ENCODE measurements around the gene NOD2.

Gene NOD2

DNA sequence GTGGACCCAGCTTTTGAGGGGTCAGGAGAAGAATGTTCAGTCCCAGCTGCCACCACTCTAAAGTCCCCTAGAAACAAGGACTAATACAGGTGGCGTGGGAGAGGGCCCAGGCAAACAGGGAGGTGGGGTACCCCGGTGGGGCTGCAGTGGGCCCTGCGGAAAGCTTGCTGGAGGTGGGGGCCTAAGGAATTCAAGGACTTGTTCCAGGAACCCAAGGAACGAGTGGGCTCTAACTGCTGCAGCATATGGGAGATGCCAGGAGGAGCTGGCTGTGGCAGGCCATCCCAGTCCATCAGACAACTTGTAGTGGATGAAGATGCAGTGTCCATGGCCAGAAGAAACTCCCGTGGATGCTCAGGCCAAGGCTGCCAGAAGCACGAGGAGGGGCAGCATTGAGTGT is 22.9 kb upstream of the NOD2 start:
- DNase-seq (ENCODE audit: low read depth in 2 of 2): no peak

DNA sequence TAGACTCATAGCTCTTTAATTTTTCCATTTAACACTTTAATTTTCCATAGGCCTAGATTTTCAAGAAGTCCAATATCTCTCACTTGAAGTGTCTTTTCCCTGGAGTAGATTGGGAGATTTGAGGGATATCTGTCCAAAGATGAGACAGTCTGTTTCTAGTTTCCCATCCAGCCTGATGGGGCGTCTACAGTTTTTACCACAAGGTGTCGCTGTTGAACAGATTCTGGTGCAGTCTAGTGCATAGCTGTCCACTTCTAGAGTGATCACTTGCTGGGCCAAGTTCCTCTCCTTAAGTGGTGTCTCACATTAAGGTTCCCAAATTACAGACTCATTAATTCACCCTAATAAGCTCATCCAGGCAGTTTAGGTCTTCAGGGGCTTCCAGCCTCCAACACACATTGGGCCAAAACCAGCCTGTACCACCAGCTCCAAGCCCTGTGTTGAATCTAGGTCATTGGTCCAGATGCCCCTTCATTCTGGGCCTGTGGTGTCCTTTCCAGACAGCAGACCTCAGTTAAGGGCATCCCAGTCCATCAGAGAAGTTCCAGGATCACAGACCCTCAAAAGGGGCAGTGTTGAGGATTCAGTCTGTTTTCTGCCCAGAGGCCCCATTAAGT is 21.7 kb upstream of the NOD2 start:
- DNase-seq (ENCODE audit: low read depth in 2 of 2): peak in 1 of 2 experiments; percentile 54

DNA sequence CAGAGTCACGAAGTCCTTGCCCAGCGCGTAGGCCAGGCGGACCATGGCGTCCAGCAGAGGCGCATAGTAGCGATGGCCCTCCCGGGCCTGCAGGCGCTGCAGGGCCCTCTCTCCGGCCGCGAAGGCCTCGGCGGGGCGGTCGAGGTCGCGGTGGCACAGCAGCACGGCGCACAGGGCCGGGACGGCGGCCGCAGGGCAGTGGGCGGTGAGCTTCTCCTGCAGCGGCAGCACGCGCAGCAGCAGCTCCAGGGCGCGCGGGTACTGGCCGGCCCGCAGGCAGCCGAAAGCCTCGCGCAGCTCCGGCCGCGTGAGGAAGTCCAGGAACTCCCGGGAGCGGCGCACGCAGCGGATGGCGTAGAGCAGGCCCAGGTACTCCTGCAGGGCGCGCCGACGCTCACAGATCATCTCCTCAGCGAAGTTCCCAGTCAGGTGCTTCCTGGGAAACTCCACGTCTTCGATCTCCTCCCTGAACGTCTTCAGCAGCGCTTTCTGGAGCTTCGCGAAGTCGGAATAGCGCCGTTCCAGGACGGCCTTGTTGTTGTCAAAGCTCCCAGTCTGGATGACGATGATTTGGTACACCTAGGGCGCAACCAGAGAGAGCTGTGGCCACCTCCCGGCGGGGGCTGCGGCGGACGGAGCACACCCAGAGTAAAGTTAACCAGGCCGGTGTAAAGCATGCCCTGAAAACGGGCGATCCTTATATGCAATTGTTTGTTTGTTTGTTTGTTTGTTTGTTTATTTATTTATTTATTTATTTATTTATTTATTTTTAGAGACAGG is 19.7 kb upstream of the NOD2 start:
- DNase-seq (ENCODE audit: low read depth in 2 of 2): no peak

DNA sequence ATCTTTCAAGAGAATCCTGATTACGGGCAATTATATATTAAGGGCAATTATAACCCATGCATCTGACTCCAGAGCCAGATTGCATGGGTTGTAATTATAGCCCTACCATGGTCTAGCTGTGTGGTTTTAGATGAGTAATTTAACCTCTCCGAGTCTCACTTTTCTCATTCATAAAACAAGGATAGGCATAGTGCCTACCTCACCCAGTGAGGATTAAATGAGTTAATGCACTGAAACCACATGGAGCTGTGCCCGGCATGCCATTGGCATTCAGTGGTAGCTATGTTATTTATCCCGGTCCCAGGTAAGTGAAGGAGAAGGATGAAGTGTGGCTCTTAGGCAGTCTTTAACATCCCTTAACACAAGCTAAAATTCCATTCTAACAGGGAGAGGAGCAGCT is 18.6 kb upstream of the NOD2 start:
- DNase-seq (ENCODE audit: low read depth in 2 of 2): no peak

DNA sequence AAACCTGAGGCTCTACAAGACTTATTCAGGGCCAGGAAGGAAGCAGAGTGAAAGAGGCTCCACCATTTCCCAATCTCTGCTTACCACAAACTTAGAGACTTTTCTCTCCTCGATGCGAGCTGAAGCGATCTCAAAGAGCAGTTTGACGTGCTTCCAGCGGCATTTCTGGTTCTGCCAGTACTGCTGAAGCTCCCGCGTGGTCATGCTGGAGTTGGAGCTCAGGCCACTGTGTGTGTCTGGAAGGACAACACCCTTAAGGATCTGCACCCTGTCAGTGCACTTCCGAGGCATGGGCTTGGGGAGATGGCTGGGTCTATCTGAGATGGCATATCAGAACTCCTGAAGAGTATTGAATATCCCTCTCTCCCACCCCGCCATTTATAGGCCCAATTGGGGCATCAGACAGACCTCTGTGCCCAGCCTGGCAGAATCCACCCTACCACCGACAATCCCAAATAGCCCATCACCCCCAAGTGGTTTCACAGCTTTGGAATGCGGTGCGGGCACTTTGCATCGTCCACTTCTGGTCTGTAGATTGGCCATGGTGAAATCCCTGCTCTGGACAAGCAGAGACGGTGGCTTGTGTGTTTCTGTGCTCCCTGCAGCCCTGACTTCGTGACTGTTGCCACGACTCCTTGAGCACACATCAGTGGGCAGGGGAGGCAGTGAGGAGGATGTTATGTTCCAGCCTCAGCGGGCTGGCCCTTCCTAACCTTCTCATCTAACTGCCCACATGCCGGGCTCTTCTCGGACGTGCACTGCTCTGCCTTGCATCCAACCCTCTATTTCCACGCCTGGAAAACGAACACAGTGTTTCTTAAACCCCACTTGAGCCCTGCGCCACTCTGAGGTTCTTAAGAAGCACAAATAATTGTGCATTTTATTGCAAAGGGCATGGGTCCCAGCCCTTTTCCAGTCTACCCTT is 17.5 kb upstream of the NOD2 start:
- DNase-seq (ENCODE audit: low read depth in 2 of 2): no peak

DNA sequence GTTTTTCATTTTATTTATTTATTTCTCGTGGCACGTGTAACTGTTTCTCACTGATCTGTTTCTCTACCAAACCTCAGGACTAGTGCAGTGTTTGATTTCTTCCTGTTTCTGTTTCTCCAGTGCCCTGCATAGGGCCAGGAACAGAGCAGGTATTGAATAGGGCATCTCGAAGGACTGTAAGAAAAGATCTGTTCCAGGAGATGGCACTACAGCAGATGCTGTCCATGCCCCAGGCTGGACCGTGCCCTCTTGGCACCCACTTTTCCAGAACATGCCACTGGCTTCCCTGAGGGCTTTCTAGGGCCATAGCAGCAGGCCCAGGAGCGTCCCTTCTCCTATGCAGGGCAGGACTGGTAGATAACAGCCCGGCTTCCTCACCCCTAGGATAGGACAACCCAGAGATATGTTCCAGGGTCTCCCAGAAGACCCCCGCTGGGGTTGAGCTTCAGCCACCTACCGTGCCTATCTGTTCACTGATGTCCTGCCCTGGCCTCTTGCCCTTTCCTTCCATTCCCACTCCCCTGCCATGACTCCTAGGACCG is 16.7 kb upstream of the NOD2 start:
- DNase-seq (ENCODE audit: low read depth in 2 of 2): no peak

DNA sequence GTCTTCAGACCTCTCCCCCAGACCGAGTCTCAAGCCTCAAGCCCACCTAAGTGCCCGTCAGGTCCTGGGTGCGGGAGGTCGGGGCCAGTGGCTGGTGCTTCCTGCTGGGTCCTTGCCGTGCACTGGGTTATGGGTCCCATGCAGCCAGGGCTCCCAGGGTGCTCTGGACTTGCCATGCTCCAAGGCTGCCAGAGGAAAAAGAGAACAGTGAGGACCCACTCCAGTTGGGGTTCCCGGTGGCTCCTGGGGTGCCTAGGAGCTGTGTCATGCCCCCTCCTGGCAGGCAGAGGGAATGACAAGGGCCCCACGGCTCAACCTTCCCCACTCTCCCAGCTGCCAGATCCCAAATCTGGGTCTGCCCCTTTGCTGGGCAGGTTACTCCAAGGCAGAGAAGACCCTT is 16.1 kb upstream of the NOD2 start:
- no peak for DNase-seq (ENCODE audit: low read depth in 2 of 2)

DNA sequence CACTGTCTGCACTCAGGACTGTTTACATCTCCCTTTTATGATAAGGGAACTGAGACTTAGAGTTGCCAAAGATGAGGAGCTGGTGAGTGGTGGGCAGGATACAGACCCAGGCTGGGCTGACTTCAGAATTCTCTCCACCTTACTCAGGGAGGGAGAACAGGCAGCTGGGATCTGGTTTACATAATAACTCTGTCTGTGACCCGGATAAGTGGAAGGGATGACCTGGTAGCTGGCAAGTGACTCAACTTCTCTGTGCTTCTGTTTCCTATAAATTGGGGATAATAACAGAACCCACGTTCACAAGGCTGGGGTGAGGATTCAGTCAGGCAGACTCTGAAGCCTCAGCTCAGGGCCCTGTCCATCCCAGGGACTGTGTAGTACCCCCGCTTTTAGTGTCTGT is 14.9 kb upstream of the NOD2 start:
- no peak for DNase-seq (ENCODE audit: low read depth in 2 of 2)

DNA sequence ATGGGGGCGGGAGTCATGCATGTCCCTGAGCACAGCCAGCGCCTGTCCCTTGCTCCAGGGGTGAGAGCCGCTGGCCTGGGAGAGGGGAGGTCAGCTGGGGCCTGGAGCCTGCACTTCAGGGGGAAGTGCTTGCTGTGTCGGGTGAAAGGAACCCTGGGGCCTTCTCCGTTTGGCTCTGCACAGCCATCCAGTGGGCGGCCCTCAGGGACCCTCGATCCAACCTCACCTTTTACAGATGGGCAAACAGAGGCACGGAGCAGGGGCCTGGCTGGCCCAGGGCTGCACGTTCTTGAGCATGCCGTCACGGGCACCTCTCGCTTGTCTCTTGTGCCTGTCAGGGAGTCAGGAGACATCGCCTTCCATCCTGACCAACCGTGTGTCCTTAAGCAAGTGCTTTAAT is 14.1 kb upstream of the NOD2 start:
- DNase-seq (ENCODE audit: low read depth in 2 of 2): no peak

DNA sequence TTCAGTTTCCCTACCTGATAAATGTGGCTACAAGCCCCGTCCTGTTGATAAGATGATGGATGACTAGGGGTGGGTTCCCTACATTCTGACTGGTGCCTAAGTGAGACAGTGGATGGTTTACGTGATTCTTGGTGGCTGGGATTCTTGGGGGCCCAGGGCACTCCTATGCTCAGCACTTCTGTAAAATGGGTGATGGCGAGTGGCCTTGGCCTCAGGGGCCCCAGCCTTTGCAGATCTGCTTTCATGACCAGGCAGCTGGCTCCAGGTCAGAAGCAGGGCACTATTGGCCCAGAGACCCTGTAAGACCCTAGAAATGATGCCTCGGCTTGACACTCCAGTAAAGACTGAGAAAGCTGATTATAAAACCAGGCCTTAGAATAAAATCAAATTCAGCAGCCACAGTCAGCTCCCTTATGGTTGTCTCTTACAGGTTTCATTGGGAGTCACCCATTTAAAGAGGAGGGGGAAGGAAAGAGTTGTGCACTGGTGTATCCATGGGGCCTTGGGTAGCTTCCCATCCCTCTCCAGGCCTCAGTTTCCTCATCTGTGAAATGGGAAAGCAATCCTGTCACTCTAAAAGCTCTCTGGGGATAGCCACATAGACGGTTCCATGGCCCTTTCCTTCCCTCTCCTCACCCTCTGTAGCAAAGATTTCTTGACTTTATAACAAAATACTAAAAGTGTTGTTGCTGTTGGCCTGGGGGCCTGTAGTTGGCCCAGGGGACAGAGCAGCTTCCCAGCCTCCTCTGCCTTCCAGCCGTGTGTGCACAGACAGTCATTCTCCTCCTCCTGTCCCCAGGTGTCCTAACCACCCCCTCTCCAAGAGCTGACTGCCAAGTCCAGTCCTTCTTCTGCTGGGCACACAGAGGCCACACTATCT is 13.5 kb upstream of the NOD2 start:
- DNase-seq (ENCODE audit: low read depth in 2 of 2): no peak

DNA sequence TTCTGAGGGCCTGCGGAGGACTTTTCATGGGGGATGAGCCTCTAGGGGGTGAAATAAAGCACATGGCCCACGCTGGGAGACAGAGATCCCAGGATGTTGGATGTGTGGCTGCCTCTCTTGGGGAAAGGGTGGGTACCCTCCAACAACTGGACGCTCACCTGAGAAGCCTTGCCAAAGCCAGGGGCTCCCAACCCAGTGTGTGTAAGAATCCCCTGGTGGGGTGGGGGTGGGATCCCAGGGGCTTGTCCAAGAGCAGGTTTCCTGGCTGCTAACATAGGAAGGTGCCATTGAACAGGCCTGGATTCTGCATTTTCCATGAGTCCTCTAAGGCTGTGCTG is 12.9 kb upstream of the NOD2 start:
- no peak for DNase-seq (ENCODE audit: low read depth in 2 of 2)

DNA sequence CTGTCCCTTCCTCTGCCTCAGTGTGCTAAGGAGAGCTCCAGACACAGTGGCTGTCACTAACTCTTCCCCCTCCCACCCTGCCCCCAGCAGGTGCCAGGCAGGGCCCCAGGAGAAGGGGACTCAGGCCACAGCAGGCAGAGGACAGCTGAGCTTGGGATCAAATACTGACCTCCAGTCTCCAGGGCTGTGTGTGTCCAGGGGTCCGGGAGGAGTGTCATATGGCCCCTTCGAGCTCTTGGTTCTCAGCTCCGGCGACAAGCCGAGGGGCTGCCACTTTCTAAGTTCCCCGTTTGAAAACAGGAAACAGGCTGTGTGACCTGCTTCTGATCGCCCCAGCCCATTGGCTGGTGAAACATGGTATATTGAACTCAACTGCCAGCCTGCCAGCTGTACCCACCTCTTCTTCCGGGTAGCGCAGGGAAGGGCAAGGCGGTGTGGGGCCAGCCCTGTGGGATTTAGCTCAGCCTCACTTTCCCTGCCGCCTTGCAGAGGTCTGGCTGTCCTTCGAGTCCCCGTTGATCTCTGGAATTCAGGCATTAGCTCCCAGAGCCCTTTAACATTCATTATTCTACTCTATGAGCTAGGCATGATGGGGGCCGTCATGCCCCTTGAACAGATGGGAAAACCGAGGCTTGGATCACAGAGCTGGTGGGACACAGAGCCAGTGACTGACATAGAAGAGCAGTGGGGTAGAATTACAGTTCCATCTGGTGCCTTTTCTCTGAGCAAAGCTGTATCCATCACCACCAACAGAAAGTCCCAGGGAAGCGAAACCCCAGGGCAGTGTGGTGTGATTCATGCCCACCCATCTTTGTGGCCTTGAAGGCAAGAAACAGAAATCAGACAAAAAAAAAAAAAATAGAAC is 12.2 kb upstream of the NOD2 start, which contains the start of gene SNX20:
Gene SNX20 (minus strand): TSS at position 292 of the 865 bp plus-strand sequence. CDS start 3,786 bp downstream, outside the sequence.
- peak in 1 of 2 experiments; percentile 49 for DNase-seq (ENCODE audit: low read depth in 2 of 2)

DNA sequence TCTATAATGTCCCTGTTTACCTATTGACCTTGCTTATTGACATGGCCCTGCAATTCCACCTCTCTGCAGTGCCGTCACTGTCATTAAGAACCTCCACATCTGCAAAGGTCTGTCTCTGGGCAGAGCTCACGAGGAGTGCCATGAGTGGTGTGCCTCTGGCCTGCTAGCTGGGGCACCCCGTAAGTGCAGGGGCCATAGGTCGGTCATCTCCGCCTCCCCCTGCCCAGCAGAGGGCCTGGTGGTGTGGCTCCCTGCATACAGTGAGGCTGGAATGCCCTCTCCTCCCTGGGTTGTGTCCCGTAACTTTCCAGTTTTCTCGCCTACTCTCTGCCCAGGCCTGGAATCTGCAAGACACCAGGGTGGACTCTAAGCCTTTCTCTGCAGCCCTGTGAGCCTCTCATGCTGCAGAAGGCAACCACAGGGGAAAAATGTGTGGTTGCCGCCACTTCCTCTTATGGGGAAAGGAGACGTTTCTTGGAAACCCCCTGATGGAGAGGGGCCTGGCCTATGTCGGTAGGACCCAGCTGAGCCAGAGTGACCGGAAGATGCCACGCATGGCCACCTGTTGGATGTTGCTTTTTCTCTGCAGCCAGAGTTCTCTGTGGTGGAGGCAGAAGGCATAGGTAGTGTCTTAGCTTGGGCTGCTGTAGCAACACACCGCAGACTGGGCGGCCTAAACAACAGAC is 9.6 kb upstream of the NOD2 start:
- peak in 1 of 2 experiments; percentile 49 for DNase-seq (ENCODE audit: low read depth in 2 of 2)

DNA sequence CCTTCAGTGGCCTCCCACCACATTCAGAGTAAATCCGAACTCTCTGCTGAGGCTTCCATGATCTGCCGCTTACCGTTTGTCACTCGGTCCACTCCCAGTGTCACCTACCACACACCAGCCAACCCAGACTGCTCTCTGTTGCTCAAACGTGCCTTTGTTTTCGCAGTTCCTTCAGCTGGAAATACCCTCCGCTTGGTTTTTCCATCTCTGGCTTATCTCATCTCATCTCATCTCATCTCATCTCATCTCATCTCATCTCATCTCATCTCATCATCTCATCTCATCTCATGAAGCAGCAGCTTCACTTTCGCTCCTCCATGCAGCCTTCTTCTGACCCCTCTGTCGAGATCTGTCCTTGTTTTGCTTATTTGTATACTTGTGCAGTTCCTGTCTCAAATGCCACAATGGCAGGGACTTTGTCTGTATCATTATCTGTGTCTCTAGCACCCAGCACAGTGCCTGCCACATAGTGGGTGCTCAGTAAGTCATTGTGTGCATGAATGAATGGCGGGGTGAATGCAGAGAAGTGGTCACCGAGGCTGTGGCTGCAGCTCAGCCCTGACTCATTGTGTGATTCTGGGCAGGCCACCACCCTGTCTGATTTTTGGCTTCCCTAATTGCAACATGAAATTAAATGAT is 8.5 kb upstream of the NOD2 start:
- DNase-seq (ENCODE audit: low read depth in 2 of 2): peak in 1 of 2 experiments; percentile 43

DNA sequence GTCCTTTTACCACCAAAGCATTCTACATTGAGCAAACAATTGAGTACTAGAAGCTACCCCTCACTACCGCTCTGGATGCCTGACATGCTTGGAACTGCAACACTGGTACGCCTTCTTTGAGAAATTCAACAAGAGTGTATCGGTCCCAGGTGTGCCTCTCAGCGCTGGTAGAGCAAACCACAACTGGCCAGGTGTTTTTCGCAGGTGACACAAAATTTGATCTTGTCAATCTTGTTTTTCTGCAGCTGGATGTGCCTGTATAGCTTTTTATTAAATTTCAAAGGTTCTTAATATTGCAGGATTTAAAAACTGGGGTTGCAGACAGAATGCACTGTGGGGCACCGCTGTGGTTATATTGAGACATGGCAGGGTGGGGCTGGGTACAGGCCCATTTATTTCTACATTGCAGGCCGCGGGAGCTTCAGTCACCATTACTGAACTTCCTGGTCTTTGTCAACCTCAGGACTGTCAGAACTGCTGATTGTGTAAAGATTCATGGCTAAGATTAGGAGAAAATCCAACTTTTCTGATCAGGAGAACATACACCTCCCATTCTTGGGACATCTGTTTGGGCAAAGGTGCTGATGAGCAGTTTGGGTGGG is 7.8 kb upstream of the NOD2 start:
- DNase-seq (ENCODE audit: low read depth in 2 of 2): no peak

DNA sequence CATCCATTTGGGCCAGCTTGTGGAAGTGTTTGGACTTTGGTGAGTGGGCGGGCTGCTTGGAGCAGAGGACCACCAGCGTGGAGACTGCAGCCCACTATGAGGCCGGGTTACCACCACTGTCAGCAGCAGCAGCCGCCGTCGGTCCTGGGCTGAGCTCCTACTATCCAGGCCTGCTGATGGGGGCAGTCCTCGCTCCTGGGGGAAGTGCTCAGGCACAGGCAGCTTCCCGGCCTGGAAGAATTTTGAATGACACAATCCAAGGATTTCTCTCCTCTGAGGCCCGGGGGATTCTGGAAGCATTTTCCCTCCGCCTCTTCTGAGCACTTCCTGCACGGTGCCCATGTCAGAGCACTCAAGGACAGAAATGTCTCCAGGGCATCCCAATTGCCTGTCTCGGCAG is 5.3 kb upstream of the NOD2 start:
- DNase-seq (ENCODE audit: low read depth in 2 of 2): no peak

DNA sequence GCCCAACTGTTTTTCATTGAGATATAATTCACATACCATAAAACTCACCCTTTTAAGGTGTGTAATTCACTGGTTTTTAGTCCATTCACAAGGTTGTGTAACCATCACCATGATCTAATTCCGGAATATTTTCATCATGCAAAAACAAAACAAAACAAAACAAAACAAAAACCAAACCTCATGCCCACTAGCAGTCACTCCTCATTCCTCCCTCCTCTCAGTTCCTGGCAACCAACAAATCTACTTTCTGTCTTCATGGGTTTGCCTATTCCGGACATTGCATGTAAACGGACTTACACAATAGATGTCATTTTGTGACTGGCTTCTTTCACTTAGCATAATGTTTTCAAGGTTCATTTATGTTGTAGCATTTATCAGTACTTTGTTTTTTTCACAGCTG is 4.5 kb upstream of the NOD2 start:
- DNase-seq (ENCODE audit: low read depth in 2 of 2): no peak

DNA sequence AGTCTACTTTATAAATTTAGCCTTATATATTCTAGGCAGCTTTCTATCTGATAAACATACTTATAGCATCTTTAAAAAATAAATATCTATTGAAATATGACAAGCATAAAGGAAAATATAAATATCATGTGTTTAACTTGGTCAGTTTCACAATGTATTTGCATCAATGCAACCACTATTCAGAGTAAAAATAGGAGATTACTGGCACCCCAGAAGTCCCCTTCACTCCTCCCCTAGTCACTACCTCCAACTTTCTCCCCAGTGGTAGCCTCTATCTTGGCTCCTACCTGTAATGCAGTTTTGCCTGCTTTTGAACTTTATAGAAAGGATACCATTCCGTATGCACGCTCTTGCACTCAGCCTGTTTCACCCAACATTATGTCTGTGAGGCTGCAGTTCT is 3.2 kb upstream of the NOD2 start:
- no peak for DNase-seq (ENCODE audit: low read depth in 2 of 2)

DNA sequence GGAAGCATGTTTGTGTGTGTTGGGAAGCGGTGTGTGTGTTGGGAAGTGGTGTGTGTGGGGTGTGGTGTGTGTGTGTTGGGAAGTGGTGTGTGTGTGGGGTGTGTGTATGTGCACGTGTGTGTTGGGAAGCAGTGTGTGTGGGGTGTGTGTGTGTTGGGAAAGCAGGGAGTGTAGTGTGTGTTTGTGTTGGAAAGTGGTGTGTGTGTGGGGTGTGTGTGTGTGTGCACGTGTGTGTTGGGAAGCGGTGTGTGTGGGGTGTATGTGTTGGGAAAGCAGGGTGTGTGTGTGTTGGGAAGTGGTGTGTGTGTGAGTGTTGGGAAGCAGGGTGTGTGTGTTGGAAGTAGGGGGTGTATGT is 785 bp upstream of the NOD2 start:
- no peak for DNase-seq (ENCODE audit: low read depth in 2 of 2)
